ENCODE results near the gene PAQR5. TPM values are rescaled to one million over a fixed set of nuclear protein-coding genes. Genes with fewer than 3 reads are reported as not detected.

Gene PAQR5
- total and polyA plus RNA-seq, 9 of the 15 experiments (the other 6 are each of a cell fraction or from before 2014, with no cell fraction given), result 0.04 to 0.08 TPM; not detected in 7

DNA sequence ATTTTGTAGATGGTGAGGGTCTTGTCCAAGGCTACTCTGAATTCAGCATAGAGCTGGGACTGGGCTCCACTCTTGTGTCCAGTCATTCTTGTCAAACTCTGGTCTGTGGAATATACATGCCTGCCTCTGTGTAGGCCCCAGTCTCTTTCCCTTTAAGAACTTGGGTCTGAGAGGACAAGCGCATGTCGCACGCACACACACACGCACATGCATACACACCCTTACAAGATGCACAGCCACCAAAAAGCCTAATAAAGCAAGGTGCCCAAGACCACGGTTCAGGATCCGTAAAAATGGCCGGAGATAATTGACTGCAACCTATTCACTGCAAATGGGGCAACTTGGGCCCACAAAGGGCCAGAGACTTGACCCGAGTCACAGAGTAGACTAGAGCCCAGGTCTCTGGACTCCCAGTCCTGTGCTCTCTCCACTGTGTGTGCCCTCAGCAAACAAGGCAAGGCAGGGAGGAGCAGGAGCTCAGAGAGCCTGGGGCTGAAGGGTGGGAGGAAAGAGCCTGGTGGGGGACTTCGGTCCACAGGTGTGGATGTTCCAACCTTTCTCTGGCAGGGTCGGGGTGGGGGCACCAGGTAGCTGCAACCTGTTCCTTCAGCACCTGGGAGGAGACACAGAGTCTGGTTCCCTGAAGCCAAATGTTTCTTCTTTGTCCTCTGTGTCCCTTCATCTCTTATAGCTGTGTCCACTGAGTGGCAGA is 914 bp upstream of the PAQR5 start (continued):
- TF ChIP-seq, protein P1, sequence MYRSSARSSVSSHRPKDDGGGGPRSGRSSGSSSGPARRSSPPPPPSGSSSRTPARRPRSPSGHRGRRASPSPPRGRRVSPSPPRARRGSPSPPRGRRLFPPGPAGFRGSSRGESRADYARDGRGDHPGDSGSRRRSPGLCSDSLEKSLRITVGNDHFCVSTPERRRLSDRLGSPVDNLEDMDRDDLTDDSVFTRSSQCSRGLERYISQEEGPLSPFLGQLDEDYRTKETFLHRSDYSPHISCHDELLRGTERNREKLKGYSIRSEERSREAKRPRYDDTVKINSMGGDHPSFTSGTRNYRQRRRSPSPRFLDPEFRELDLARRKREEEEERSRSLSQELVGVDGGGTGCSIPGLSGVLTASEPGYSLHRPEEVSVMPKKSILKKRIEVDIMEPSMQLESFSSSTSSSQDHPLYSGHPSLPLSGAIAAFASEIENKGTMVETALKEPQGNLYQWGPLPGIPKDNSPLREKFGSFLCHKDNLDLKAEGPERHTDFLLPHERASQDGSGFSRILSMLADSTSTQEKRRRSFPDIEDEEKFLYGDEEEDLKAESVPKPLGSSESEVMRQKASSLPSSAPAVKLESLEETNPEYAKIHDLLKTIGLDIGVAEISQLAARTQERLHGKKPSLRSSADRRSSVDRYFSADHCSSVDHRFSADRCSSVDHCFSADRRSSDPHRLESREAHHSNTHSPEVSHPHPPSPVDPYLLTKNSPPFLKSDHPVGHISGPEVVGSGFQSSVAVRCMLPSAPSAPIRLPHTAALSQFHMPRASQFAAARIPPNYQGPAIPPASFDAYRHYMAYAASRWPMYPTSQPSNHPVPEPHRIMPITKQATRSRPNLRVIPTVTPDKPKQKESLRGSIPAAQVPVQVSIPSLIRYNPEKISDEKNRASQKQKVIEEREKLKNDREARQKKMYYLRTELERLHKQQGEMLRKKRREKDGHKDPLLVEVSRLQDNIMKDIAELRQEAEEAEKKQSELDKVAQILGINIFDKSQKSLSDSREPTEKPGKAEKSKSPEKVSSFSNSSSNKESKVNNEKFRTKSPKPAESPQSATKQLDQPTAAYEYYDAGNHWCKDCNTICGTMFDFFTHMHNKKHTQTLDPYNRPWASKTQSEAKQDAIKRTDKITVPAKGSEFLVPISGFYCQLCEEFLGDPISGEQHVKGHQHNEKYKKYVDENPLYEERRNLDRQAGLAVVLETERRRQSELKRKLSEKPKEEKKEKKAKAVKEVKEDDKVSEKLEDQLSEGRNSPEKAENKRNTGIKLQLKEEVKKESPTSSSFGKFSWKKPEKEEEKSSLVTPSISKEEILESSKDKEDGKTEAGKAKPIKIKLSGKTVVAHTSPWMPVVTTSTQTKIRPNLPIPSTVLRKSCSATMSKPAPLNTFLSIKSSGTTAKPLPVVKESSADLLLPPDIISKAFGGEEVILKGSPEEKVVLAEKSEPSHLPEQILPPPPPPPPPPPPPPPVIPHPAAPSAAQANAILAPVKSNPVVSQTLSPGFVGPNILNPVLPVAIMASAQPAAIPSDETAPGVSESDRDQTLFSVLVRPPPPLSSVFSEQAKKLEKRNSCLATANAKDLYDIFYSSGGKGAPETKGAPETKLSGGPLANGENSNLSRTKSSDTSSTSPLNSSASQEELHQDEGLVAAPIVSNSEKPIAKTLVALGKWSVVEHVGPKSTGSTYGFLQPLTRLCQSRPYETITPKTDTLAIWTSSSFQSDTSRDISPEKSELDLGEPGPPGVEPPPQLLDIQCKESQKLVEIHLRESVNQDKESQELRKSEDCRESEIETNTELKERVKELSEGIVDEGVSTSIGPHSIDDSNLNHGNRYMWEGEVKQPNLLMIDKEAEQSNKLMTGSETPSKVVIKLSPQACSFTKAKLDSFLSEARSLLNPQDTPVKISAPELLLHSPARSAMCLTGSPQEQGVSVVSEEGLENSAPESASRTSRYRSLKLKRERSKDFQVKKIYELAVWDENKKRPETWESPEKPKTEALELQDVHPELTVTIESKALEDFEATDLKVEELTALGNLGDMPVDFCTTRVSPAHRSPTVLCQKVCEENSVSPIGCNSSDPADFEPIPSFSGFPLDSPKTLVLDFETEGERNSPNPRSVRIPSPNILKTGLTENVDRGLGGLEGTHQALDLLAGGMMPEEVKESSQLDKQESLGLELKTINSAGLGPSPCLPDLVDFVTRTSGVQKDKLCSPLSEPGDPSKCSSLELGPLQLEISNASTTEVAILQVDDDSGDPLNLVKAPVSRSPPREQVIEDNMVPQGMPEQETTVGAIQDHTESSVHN (IDR thresholded peaks at IDR 0.05; ENCODE audit: borderline replicate concordance in 1 of 2, low read depth in 1 of 2), result no peak
- TF ChIP-seq ESRRB (CRISPR knock-in tag; IDR thresholded peaks at IDR 0.05; ENCODE audit: borderline replicate concordance) (no peak), STAT5A (IDR thresholded peaks at IDR 0.05; ENCODE audit: borderline replicate concordance, low read length) (no peak), DNMT1 (IDR thresholded peaks at IDR 0.05) (no peak), RBM17 (IDR thresholded peaks at IDR 0.05; ENCODE audit: borderline replicate concordance, low read depth, low read length) (no peak), NCOA6 (IDR thresholded peaks at IDR 0.05) (no peak), NR3C1 (CRISPR knock-in tag; IDR thresholded peaks at IDR 0.05) (no peak)
- TF ChIP-seq, protein P2, sequence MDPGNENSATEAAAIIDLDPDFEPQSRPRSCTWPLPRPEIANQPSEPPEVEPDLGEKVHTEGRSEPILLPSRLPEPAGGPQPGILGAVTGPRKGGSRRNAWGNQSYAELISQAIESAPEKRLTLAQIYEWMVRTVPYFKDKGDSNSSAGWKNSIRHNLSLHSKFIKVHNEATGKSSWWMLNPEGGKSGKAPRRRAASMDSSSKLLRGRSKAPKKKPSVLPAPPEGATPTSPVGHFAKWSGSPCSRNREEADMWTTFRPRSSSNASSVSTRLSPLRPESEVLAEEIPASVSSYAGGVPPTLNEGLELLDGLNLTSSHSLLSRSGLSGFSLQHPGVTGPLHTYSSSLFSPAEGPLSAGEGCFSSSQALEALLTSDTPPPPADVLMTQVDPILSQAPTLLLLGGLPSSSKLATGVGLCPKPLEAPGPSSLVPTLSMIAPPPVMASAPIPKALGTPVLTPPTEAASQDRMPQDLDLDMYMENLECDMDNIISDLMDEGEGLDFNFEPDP (CRISPR knock-in tag; IDR thresholded peaks at IDR 0.05), result no peak
- TF ChIP-seq, protein P3, sequence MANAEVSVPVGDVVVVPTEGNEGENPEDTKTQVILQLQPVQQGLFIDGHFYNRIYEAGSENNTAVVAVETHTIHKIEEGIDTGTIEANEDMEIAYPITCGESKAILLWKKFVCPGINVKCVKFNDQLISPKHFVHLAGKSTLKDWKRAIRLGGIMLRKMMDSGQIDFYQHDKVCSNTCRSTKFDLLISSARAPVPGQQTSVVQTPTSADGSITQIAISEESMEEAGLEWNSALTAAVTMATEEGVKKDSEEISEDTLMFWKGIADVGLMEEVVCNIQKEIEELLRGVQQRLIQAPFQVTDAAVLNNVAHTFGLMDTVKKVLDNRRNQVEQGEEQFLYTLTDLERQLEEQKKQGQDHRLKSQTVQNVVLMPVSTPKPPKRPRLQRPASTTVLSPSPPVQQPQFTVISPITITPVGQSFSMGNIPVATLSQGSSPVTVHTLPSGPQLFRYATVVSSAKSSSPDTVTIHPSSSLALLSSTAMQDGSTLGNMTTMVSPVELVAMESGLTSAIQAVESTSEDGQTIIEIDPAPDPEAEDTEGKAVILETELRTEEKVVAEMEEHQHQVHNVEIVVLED (CRISPR knock-in tag; IDR thresholded peaks at IDR 0.05), result no peak
